Lung (tissue), 12 donors: ENCODE measurements around the gene FGFR3. TPM values are rescaled to one million over a fixed set of nuclear protein-coding genes. Genes with fewer than 3 reads are reported as not detected.
A peak's percentile ranks its signal among the peaks of the same experiment; 100 is the strongest.
"Not testable (repeated sequence)": the region's sequence is repeated elsewhere in the genome, so short reads cannot be mapped to it uniquely, and the experiment has no call there.

ENCODE experiments used
- ATAC-seq: fragments of 200-7000 bp; cut with Tn5 transposase; one replicate; pipeline ENCODE4 v1.9.1; 2020; ENCODE audit warnings: moderate number of reproducible peaks; ENCODE audit not compliant: insufficient read depth, low FRiP score
- DNase-seq, 3 donors: peaks; one replicate each; pipeline ENCODE4 v3.0.0-alpha.2; 2013 to 2017
- H3K27ac ChIP-seq, 2 donors: one replicate each; pipeline ENCODE4 v1.5.1; 2013; ENCODE audit warnings: mild to moderate bottlenecking in 2 of 2, moderate library complexity in 2 of 2, control low read depth in 1 of 2, inconsistent platforms in 1 of 2, low read depth in 1 of 2, low read length in 1 of 2
- H3K27me3 ChIP-seq, 3 donors: one replicate each; pipeline ENCODE4 v1.5.1; 2013; ENCODE audit warnings: low read length in 2 of 3; ENCODE audit not compliant: control insufficient read depth in 3 of 3, insufficient read depth in 3 of 3
- H3K36me3 ChIP-seq, 4 donors: one replicate each; pipeline ENCODE4 v1.5.1; 2013; ENCODE audit warnings: low read length in 4 of 4, mild to moderate bottlenecking in 1 of 4, moderate library complexity in 1 of 4; ENCODE audit not compliant: control insufficient read depth in 4 of 4, insufficient read depth in 4 of 4
- H3K4me1 ChIP-seq, 5 donors: one replicate each; pipeline ENCODE4 v1.5.1; 2013; ENCODE audit warnings: low read length in 5 of 5, mild to moderate bottlenecking in 2 of 5, moderate library complexity in 1 of 5; ENCODE audit not compliant: control insufficient read depth in 5 of 5, insufficient read depth in 5 of 5
- H3K4me3 ChIP-seq: one replicate; pipeline ENCODE4 v1.5.1; 2013; ENCODE audit warnings: mild to moderate bottlenecking, control low read depth, moderate library complexity
- H3K9ac ChIP-seq, 2 donors: one replicate each; pipeline ENCODE4 v1.5.1; 2013; ENCODE audit warnings: low read length in 2 of 2, control low read depth in 1 of 2; ENCODE audit not compliant: insufficient read depth in 1 of 2
- H3K9me3 ChIP-seq, 4 donors: one replicate each; pipeline ENCODE4 v1.5.1; 2013; ENCODE audit warnings: low read length in 3 of 4, mild to moderate bottlenecking in 1 of 4, moderate library complexity in 1 of 4; ENCODE audit not compliant: control insufficient read depth in 4 of 4, insufficient read depth in 3 of 4
- WGBS, 2 donors: extraction: QIAGEN DNeasy Blood & Tissue Kit; methylation state at CpG; one replicate each; pipeline ENCODE4 v1.1.7; 2013; 5-methylcytosine and 5-hydroxymethylcytosine counted together
- polyA plus RNA-seq, 2 donors: library from polyadenylated mRNA; stranded (reverse); fragments of 200-250 nt; gene quantifications; one replicate each; pipeline ENCODE4 v1.2.1, GENCODE V29; 2013
- total RNA-seq, 2 donors: library from RNA; depleted of rRNA in 1 of 2; stranded (reverse); fragments of >200 nt in 1 of 2; gene quantifications; one replicate each; pipeline ENCODE4 v1.2.1, GENCODE V29; 2014 to 2021
- TF ChIP-seq, protein P1 (sequence below): IDR thresholded peaks from 2 replicates; pipeline ENCODE4 v1.5.1; 2012; ENCODE audit warnings: mild to moderate bottlenecking; ENCODE audit errors: control extremely low read depth, extremely low read depth
- donor health status: control.
- donor health status: control.
- donor health status: Bipolar disorder and iron deficiency.
- donor health status: healthy.
- donor health status: DM: yes; HTN: yes; CAD: no.

The FGFR3 gene
- total and polyA plus RNA-seq, 4 donors, result 8.1 to 99.3 (median 22.4) TPM

DNA sequence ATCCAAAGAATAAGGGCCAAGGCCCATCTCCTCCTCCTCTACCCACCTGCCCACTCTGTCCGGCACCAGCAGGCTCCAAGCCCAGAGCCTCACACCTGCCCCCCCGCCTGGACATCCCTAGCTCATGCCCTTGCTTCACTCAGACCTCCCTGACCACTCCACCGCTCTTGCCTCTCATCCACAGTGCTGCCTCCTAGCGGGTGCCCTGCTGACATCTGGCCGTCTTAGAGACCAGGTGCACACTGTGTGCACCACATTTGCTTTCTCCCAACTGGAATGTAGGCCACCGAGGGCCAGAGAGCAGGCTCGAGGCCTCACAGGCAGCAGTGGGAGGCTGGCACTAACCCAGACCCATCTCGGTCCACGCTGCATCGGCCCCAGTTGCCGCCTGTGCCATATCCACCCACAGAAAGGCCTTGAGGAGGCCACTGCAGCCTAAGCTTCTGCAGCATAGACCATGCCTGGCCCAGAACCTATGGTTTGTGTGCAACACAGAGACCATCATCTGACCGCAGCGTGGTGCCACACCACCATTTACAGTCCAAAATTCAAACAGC lies 49.3 kb downstream of the FGFR3 start:
- H3K9ac ChIP-seq, result no peak overlapping the region
- TF ChIP-seq, protein P1, sequence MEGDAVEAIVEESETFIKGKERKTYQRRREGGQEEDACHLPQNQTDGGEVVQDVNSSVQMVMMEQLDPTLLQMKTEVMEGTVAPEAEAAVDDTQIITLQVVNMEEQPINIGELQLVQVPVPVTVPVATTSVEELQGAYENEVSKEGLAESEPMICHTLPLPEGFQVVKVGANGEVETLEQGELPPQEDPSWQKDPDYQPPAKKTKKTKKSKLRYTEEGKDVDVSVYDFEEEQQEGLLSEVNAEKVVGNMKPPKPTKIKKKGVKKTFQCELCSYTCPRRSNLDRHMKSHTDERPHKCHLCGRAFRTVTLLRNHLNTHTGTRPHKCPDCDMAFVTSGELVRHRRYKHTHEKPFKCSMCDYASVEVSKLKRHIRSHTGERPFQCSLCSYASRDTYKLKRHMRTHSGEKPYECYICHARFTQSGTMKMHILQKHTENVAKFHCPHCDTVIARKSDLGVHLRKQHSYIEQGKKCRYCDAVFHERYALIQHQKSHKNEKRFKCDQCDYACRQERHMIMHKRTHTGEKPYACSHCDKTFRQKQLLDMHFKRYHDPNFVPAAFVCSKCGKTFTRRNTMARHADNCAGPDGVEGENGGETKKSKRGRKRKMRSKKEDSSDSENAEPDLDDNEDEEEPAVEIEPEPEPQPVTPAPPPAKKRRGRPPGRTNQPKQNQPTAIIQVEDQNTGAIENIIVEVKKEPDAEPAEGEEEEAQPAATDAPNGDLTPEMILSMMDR, result no peak
- no peak overlapping the region for H3K4me3 ChIP-seq
- DNase-seq (no peak), ATAC-seq (no peak)
- H3K9me3 ChIP-seq, result peaks cover 0 to 3% (median 0%) of the 10 kb centered on the region in 4 donors
- H3K4me1 ChIP-seq, result no peaks in the 10 kb centered on the region
- H3K27me3 ChIP-seq, result no peaks in the 10 kb centered on the region
- peaks cover 8 to 41% (median 21%) of the 10 kb centered on the region in 4 donors for H3K36me3 ChIP-seq
- no peak overlapping the region for H3K27ac ChIP-seq
- WGBS, 2 donors, result 91 to 92% methylated on average over 13 of the region's 13 CpGs

DNA sequence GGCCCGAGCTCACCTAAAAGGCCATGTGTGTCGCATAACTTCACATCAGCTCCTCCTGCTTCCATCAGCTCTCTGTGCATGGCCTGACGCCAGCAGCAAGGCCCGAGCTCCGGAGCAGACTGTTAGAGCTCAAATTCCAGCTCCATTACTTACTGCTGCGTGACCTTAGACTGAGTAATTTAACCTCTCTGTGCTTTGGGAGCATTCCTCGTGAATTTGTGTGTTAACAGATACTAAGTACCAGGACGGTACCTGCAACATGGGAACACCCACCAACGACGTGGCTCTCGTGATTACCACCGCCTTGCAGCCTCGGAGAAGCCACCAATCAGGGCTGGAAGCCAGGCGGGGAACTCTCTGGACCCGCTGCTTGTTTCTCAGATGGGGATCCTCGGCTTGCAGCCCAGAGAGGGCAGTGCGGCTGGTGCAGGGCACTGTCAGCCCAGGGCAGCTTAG lies 49.9 kb downstream of the FGFR3 start:
- 86 to 94% methylated on average over 17 of the region's 17 CpGs for WGBS, 2 donors
- Histone ChIP-seq H3K27ac (no peak overlapping the region), H3K27me3 (no peaks in the 10 kb centered on the region), H3K4me3 (no peak overlapping the region), H3K36me3 (peaks cover 8 to 41% (median 23%) of the 10 kb centered on the region in 4 donors), H3K4me1 (no peaks in the 10 kb centered on the region), H3K9ac (no peak overlapping the region), H3K9me3 (peaks cover 0 to 3% (median 0%) of the 10 kb centered on the region in 4 donors)
- TF ChIP-seq, protein P1, result no peak
- ATAC-seq (no peak), DNase-seq (no peak)

DNA sequence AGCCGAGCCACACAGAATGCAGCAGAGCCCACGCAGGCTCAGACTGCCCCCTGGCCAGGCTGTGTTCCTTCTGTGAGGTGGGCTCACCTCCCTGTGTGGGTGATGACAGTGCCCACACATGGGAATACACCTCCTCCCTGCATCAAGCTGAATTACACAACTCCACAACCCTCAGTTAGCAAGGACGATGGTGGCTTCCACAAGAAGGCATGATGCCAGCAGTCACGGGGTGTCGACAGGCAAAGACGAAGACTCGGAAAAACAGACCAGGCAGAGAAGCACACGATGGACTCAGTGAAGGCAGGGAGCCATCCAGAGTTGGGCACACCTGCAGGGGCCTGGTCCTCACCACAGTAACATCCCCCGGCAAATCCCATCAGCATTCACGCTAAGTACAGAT lies 50.8 kb downstream of the FGFR3 start:
- H3K4me1 ChIP-seq, result no peaks in the 10 kb centered on the region
- ATAC-seq (no peak), DNase-seq (no peak)
- H3K27me3 ChIP-seq, result no peaks in the 10 kb centered on the region
- no peak overlapping the region for H3K4me3 ChIP-seq
- peaks cover 8 to 36% (median 20%) of the 10 kb centered on the region in 4 donors for H3K36me3 ChIP-seq
- 79 to 80% methylated on average over 10 of the region's 10 CpGs for WGBS, 2 donors
- H3K9ac ChIP-seq, result no peak overlapping the region
- peak overlapping the region in 1 of 2 donors; percentile 24 for H3K27ac ChIP-seq
- H3K9me3 ChIP-seq, result peaks cover 0 to 3% (median 0%) of the 10 kb centered on the region in 4 donors
- TF ChIP-seq, protein P1, result no peak

DNA sequence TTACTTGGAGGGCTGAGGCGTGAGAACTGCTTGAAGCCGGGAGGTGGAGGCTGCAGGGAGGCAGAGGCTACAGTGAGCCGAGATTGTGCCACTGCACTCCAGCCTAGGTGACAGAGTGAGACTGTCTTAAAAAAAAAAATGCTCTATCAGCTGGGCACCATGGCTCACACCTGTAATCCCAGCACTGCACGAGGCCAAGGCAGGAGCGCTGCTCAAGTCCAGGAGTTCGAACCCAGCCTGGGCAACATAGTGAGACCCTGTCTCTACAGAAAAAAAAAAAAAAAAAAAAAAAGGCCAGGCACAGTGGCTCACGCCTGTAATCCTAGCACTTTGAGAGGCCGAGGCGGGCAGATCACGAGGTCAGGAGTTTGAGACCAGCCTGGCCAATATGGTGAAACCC lies 51.5 kb downstream of the FGFR3 start:
- H3K4me3 ChIP-seq, H3K27ac ChIP-seq, H3K9ac ChIP-seq, H3K4me1 ChIP-seq, H3K27me3 ChIP-seq, ATAC-seq, DNase-seq, H3K9me3 ChIP-seq: not testable (repeated sequence)
- WGBS, 2 donors, result 96 to 98% methylated on average over 7 to 10 of the region's 10 CpGs
- peaks cover 2 to 30% (median 17%) of the 10 kb centered on the region in 4 donors for H3K36me3 ChIP-seq
